ENCODE measurements around the gene NDUFA7.
"Not testable (repeated sequence)": the region's sequence is repeated elsewhere in the genome, so short reads cannot be mapped to it uniquely, and the experiment has no call there.

The NDUFA7 gene

GRCh38 chr19:8321067-8321985, at the start of gene NDUFA7, which contains the start of gene RPS28:
NDUFA7 (minus strand) TSS chr19:8321375; CDS start chr19:8321358, 17 bp downstream.
RPS28 (plus strand) TSS chr19:8321496; CDS start chr19:8321531, 35 bp downstream.
- no peaks in the 10 kb centered on the region for H3K9me3 Mint-ChIP-seq
- H3K27ac Mint-ChIP-seq: peak within 1 kb of the TSS; percentile 98
- peak within 1 kb of the TSS; percentile 100 for H3K4me3 Mint-ChIP-seq
- no peaks in the 10 kb centered on the region for H3K27me3 Mint-ChIP-seq
- H3K4me1 Mint-ChIP-seq: peaks cover 36% of the 10 kb centered on the region
- peaks cover 8% of the 10 kb centered on the region for H3K36me3 Mint-ChIP-seq

- H3K27me3 Mint-ChIP-seq: peaks cover 14% of the 10 kb centered on the region
- H3K4me1 Mint-ChIP-seq: peaks cover 4% of the 10 kb centered on the region
- no peaks in the 10 kb centered on the region for H3K36me3 Mint-ChIP-seq
- no peaks in the 10 kb centered on the region for H3K9me3 Mint-ChIP-seq
- no peak overlapping the region for H3K27ac Mint-ChIP-seq
- H3K4me3 Mint-ChIP-seq: no peak overlapping the region
Observed at GRCh38 chr19:8370176-8371010, 49.2 kb upstream of the NDUFA7 start.

GRCh38 chr19:8367327-8368001, 46.3 kb upstream of the NDUFA7 start:
- Mint-ChIP-seq H3K27ac (no peak overlapping the region), H3K36me3 (no peaks in the 10 kb centered on the region), H3K9me3 (no peaks in the 10 kb centered on the region), H3K4me1 (peaks cover 13% of the 10 kb centered on the region), H3K27me3 (peaks cover 21% of the 10 kb centered on the region), H3K4me3 (no peak overlapping the region)

GRCh38 chr19:8366961-8367326, 45.8 kb upstream of the NDUFA7 start:
- Mint-ChIP-seq H3K27ac (no peak overlapping the region), H3K4me1 (peaks cover 13% of the 10 kb centered on the region), H3K4me3 (no peak overlapping the region), H3K36me3 (no peaks in the 10 kb centered on the region), H3K27me3 (peaks cover 23% of the 10 kb centered on the region), H3K9me3 (no peaks in the 10 kb centered on the region)

- Mint-ChIP-seq H3K27ac (no peak overlapping the region), H3K4me3 (no peak overlapping the region), H3K4me1 (peaks cover 13% of the 10 kb centered on the region), H3K36me3 (no peaks in the 10 kb centered on the region), H3K27me3 (peaks cover 25% of the 10 kb centered on the region), H3K9me3 (no peaks in the 10 kb centered on the region)
Observed at GRCh38 chr19:8366121-8366581, 45.0 kb upstream of the NDUFA7 start.

GRCh38 chr19:8363803-8364771, 42.9 kb upstream of the NDUFA7 start, which contains the start of gene ANGPTL4:
ANGPTL4 (plus strand) TSS chr19:8364155; CDS start chr19:8364322, 167 bp downstream.
- H3K4me1 Mint-ChIP-seq: peaks cover 13% of the 10 kb centered on the region
- H3K27ac Mint-ChIP-seq: peak within 1 kb of the TSS; percentile 85
- peaks cover 25% of the 10 kb centered on the region for H3K27me3 Mint-ChIP-seq
- peak within 1 kb of the TSS; percentile 82 for H3K4me3 Mint-ChIP-seq
- H3K9me3 Mint-ChIP-seq: no peaks in the 10 kb centered on the region
- no peaks in the 10 kb centered on the region for H3K36me3 Mint-ChIP-seq

GRCh38 chr19:8361921-8362793, 41.0 kb upstream of the NDUFA7 start:
- Mint-ChIP-seq H3K4me3 (no peak overlapping the region), H3K4me1 (peaks cover 9% of the 10 kb centered on the region), H3K9me3 (no peaks in the 10 kb centered on the region), H3K36me3 (no peaks in the 10 kb centered on the region), H3K27me3 (peaks cover 15% of the 10 kb centered on the region), H3K27ac (no peak overlapping the region)

- H3K4me3 Mint-ChIP-seq: no peak overlapping the region
- no peaks in the 10 kb centered on the region for H3K36me3 Mint-ChIP-seq
- H3K9me3 Mint-ChIP-seq: no peaks in the 10 kb centered on the region
- H3K27ac Mint-ChIP-seq: no peak overlapping the region
- peaks cover 9% of the 10 kb centered on the region for H3K4me1 Mint-ChIP-seq
- H3K27me3 Mint-ChIP-seq: peaks cover 10% of the 10 kb centered on the region
Observed at GRCh38 chr19:8360196-8360595, 39.0 kb upstream of the NDUFA7 start.

- Mint-ChIP-seq H3K27ac (no peak overlapping the region), H3K27me3 (peaks cover 11% of the 10 kb centered on the region), H3K9me3 (no peaks in the 10 kb centered on the region), H3K36me3 (no peaks in the 10 kb centered on the region), H3K4me1 (peaks cover 9% of the 10 kb centered on the region), H3K4me3 (no peak overlapping the region)
Observed at GRCh38 chr19:8358948-8359347, 37.8 kb upstream of the NDUFA7 start.

- Mint-ChIP-seq H3K4me3 (no peak overlapping the region), H3K27ac (no peak overlapping the region), H3K4me1 (no peaks in the 10 kb centered on the region), H3K27me3 (peaks cover 6% of the 10 kb centered on the region), H3K36me3 (no peaks in the 10 kb centered on the region), H3K9me3 (no peaks in the 10 kb centered on the region)
Observed at GRCh38 chr19:8357007-8357521, 35.9 kb upstream of the NDUFA7 start.

GRCh38 chr19:8355631-8356402, 34.6 kb upstream of the NDUFA7 start:
- no peak overlapping the region for H3K4me3 Mint-ChIP-seq
- no peak overlapping the region for H3K27ac Mint-ChIP-seq
- no peaks in the 10 kb centered on the region for H3K9me3 Mint-ChIP-seq
- H3K4me1 Mint-ChIP-seq: no peaks in the 10 kb centered on the region
- no peaks in the 10 kb centered on the region for H3K36me3 Mint-ChIP-seq
- H3K27me3 Mint-ChIP-seq: peaks cover 10% of the 10 kb centered on the region

- peaks cover 12% of the 10 kb centered on the region for H3K27me3 Mint-ChIP-seq
- not testable (repeated sequence) for H3K36me3 Mint-ChIP-seq, H3K27ac Mint-ChIP-seq, H3K4me3 Mint-ChIP-seq, H3K4me1 Mint-ChIP-seq, H3K9me3 Mint-ChIP-seq
Observed at GRCh38 chr19:8352845-8353244, 31.7 kb upstream of the NDUFA7 start.
